Activated CD8-positive, alpha-beta memory T cell treated with anti-CD3 and anti-CD28 coated beads for 4 hours (primary cell): ENCODE results near the gene SLC22A14.
"Not testable (repeated sequence)": the region's sequence is repeated elsewhere in the genome, so short reads cannot be mapped to it uniquely, and the experiment has no call there.

Experiments used
- DNase-seq, 2 donors: peaks; one replicate each; pipeline ENCODE4 v3.0.0-alpha.2; 2020; ENCODE audit warnings: low read depth in 2 of 2

Gene SLC22A14

GRCh38 chr3:38313695-38314094 lies 31.6 kb downstream of the SLC22A14 start:
- DNase-seq, result no peak

- no peak for DNase-seq
These were observed 32.1 kb downstream of the SLC22A14 start for GRCh38 chr3:38314112-38314763.

GRCh38 chr3:38314764-38315487 lies 32.8 kb downstream of the SLC22A14 start:
- DNase-seq, result no peak

- DNase-seq, result no peak
These were observed 33.6 kb downstream of the SLC22A14 start for GRCh38 chr3:38315488-38316230.

- no peak for DNase-seq
These were observed 34.5 kb downstream of the SLC22A14 start for GRCh38 chr3:38316356-38317191.

- DNase-seq, result no peak
These were observed 35.2 kb downstream of the SLC22A14 start for GRCh38 chr3:38317192-38317759.

- DNase-seq, result no peak
These were observed 36.9 kb downstream of the SLC22A14 start for GRCh38 chr3:38318766-38319671.

GRCh38 chr3:38320638-38321037 lies 38.5 kb downstream of the SLC22A14 start:
- not testable (repeated sequence) for DNase-seq

GRCh38 chr3:38323060-38323459 lies 41.0 kb downstream of the SLC22A14 start:
- no peak for DNase-seq

- no peak for DNase-seq
These were observed 43.2 kb downstream of the SLC22A14 start for GRCh38 chr3:38325256-38325655.

GRCh38 chr3:38327335-38328009 lies 45.4 kb downstream of the SLC22A14 start:
- DNase-seq, result no peak

GRCh38 chr3:38331257-38332022 lies 49.3 kb downstream of the SLC22A14 start:
- no peak for DNase-seq

GRCh38 chr3:38332201-38332600 lies 50.1 kb downstream of the SLC22A14 start:
- no peak for DNase-seq

- no peak for DNase-seq
These were observed 52.3 kb downstream of the SLC22A14 start for GRCh38 chr3:38334142-38335055.

- no peak for DNase-seq
These were observed 53.2 kb downstream of the SLC22A14 start for GRCh38 chr3:38335263-38335662.

GRCh38 chr3:38337703-38338102 lies 55.6 kb downstream of the SLC22A14 start:
- DNase-seq, result no peak

GRCh38 chr3:38343797-38344594 lies 61.9 kb downstream of the SLC22A14 start:
- no peak for DNase-seq
